ENCODE measurements around the gene TP73. TPM values are rescaled to one million over a fixed set of nuclear protein-coding genes. Genes with fewer than 3 reads are reported as not detected.

The TP73 gene
- total RNA-seq, 1 experiment from 2014 or later = 19.2 TPM

- Histone ChIP-seq H3K4me3 (replicated peaks in 1 of 2; ENCODE audit: low read depth in 1 of 2, low read length in 2 of 2) (no peak overlapping the region), H2AFZ (ENCODE audit: low read depth, low read length, poor library complexity, severe bottlenecking) (no peak overlapping the region), H3K27ac (ENCODE audit: low read depth, low read length) (no peak overlapping the region), H3K4me2 (ENCODE audit: low read length) (no peak overlapping the region), H3K9me2 (ENCODE audit: insufficient read depth) (no peaks in the 10 kb centered on the region), H3K36me3 (ENCODE audit: control insufficient read depth in 1 of 2, insufficient read depth in 2 of 2, low read length in 2 of 2) (no peaks in the 10 kb centered on the region), H3K27me3 (ENCODE audit: insufficient read depth, low read length) (no peaks in the 10 kb centered on the region), H4K20me1 (ENCODE audit: insufficient read depth) (no peaks in the 10 kb centered on the region), H3K9ac (ENCODE audit: low read length) (no peak overlapping the region), H3K4me1 (ENCODE audit: control insufficient read depth in 1 of 2, insufficient read depth in 2 of 2, low read length in 2 of 2) (no peaks in the 10 kb centered on the region), H3K9me3 (ENCODE audit: control insufficient read depth in 1 of 2, insufficient read depth in 1 of 2, low read depth in 1 of 2, low read length in 2 of 2) (no peaks in the 10 kb centered on the region), H3K79me2 (ENCODE audit: insufficient read depth, low read length) (no peaks in the 10 kb centered on the region)
- no peak for ATAC-seq
- ChIA-PET RAD21 (ENCODE audit: low non-redundant PET in 1 of 2, low total read pairs in 2 of 2, uncharacterized antibody in 2 of 2, unreplicated experiment in 2 of 2) (no interaction called here), CTCF (no interaction called here), POLR2A (no interaction called here)
- intact Hi-C loops (cut with micrococcal nuclease) = no loop called here
- TF ChIP-seq ATF3 (IDR thresholded peaks at IDR 0.05) = no peak
- TF ChIP-seq, protein P1, sequence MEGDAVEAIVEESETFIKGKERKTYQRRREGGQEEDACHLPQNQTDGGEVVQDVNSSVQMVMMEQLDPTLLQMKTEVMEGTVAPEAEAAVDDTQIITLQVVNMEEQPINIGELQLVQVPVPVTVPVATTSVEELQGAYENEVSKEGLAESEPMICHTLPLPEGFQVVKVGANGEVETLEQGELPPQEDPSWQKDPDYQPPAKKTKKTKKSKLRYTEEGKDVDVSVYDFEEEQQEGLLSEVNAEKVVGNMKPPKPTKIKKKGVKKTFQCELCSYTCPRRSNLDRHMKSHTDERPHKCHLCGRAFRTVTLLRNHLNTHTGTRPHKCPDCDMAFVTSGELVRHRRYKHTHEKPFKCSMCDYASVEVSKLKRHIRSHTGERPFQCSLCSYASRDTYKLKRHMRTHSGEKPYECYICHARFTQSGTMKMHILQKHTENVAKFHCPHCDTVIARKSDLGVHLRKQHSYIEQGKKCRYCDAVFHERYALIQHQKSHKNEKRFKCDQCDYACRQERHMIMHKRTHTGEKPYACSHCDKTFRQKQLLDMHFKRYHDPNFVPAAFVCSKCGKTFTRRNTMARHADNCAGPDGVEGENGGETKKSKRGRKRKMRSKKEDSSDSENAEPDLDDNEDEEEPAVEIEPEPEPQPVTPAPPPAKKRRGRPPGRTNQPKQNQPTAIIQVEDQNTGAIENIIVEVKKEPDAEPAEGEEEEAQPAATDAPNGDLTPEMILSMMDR (IDR thresholded peaks at IDR 0.05 in 2 of 3, conservative IDR thresholded peaks at IDR 0.05 in 1 of 3; ENCODE audit: borderline replicate concordance in 1 of 3, insufficient read depth in 1 of 3, low read depth in 2 of 3, low read length in 2 of 3) = no peak
- TF ChIP-seq, protein P2, sequence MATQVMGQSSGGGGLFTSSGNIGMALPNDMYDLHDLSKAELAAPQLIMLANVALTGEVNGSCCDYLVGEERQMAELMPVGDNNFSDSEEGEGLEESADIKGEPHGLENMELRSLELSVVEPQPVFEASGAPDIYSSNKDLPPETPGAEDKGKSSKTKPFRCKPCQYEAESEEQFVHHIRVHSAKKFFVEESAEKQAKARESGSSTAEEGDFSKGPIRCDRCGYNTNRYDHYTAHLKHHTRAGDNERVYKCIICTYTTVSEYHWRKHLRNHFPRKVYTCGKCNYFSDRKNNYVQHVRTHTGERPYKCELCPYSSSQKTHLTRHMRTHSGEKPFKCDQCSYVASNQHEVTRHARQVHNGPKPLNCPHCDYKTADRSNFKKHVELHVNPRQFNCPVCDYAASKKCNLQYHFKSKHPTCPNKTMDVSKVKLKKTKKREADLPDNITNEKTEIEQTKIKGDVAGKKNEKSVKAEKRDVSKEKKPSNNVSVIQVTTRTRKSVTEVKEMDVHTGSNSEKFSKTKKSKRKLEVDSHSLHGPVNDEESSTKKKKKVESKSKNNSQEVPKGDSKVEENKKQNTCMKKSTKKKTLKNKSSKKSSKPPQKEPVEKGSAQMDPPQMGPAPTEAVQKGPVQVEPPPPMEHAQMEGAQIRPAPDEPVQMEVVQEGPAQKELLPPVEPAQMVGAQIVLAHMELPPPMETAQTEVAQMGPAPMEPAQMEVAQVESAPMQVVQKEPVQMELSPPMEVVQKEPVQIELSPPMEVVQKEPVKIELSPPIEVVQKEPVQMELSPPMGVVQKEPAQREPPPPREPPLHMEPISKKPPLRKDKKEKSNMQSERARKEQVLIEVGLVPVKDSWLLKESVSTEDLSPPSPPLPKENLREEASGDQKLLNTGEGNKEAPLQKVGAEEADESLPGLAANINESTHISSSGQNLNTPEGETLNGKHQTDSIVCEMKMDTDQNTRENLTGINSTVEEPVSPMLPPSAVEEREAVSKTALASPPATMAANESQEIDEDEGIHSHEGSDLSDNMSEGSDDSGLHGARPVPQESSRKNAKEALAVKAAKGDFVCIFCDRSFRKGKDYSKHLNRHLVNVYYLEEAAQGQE (IDR thresholded peaks at IDR 0.05; ENCODE audit: low read depth) = no peak
- no peak for TF ChIP-seq SP1 (IDR thresholded peaks at IDR 0.05; ENCODE audit: low read depth)
- TF ChIP-seq CBX3 (IDR thresholded peaks at IDR 0.05; ENCODE audit: low read depth) = no peak
- TF ChIP-seq ELF1 (IDR thresholded peaks at IDR 0.05; ENCODE audit: borderline replicate concordance, low read depth) = no peak
- TF ChIP-seq SIN3A (IDR thresholded peaks at IDR 0.05; ENCODE audit: low read depth) = no peak
- TF ChIP-seq SRF (IDR thresholded peaks at IDR 0.05; ENCODE audit: low read depth) = no peak
- no peak for TF ChIP-seq EZH2 (IDR thresholded peaks at IDR 0.05)
- no peak for TF ChIP-seq POLR2AphosphoS5 (IDR thresholded peaks at IDR 0.05; ENCODE audit: low read depth, low read length)
- TF ChIP-seq EGR1 (IDR thresholded peaks at IDR 0.05; ENCODE audit: low read depth) = no peak
- TF ChIP-seq YY1 (IDR thresholded peaks at IDR 0.05; ENCODE audit: extremely low read depth, insufficient replicate concordance, low read depth, low read length) = no peak
- TF ChIP-seq ZNF274 (IDR thresholded peaks at IDR 0.05; ENCODE audit: low read depth, low read length) = no peak
- TF ChIP-seq ZFX (IDR thresholded peaks at IDR 0.05) = no peak
- no peak for TF ChIP-seq FOSL1 (IDR thresholded peaks at IDR 0.05; ENCODE audit: low read depth)
- no peak for TF ChIP-seq POLR2A (IDR thresholded peaks at IDR 0.05; ENCODE audit: borderline replicate concordance, extremely low read depth, insufficient read depth, insufficient read length)
- BruUV-seq (replicated peaks) = no TSS peak
- DNase-seq (ENCODE audit: low read depth, low spot score) = no peak
Observed at GRCh38 chr1:3691421-3692204, 39.3 kb downstream of the TP73 start.
